NCI-H345 (cell line): ENCODE results near the gene IQCE.

ENCODE experiments used
- DNase-seq: peaks from one replicate; lab custom pipeline; 2025; lab: John Stamatoyannopoulos, UW

The IQCE gene

DNA sequence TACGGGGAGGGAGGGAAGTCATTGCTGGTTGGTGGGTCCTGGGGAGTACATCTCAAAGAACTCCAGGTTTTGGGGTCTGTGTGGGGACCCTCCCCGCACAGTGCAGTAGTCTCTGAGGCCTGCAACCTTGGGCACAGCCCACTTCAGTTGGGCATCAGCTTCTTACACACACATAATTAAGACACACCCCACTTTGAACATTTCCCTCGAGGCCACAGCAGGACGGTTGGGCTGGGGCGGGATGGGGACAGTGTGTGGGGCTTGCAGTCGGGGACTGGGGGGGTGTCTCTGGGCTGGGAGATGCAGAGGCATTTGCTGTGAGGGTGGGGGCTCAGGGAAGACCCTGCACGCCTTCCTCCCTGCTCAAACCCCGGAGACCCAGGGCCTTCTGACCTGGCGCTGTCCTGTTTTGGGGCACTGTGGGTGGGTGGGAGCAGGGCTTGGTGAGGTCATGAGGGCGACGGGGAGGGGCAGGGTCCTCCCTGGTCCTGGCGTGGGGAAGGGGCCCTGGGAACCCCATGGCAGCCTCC, 38.0 kb upstream of the IQCE start:
- DNase-seq, result peak; percentile 26

DNA sequence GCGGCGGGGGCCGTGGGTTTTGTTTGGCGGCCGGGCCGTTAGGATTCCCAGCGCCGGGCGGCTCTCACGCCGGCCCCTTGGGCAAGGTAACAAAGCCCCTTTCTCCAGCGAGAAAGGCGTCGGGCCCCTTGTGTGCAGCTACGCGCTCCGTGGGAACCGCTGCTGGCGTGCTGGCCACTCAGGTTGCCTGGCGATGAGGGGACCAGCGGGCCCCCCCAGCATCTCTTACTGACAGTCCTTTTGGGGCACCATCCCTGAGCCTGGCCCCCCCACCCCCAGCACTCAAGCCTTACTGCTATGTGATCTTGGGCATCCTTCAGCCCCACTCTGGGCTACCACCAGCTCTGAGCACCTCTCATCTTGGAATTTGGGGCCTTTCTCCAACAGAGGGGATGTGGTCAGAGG, 37.4 kb upstream of the IQCE start:
- no peak for DNase-seq

DNA sequence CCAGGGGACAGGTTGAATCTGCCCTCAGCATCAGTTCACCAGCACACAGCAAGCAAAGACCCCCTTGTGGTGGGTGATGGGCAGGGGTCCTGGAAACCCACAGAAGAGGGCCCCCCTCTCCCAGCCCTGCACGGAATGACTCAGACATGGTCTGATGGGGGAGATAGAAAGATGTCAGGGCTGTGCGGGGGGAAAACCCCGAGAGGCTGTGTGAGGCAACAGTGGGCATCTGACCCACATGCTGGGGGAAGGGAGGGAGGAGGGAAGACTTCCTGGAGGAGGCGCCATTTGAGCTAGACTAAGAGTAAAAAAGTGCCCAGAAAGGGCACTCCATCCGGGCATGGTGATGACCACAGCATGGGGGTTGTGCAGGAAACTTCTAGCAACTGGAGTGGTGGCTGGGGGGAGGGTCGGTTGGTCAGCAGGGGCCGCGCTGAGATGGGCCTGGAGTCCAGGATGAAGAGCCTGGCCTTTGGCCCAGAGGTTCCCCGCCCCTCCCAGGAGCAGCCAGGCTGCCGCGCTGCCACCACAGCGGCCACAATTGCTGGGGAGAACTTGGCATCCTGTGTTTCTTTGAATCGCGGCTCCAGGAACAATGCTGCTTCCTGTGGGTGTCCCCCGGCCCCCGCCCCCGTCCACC, 36.7 kb upstream of the IQCE start:
- DNase-seq, result peak; percentile 22

DNA sequence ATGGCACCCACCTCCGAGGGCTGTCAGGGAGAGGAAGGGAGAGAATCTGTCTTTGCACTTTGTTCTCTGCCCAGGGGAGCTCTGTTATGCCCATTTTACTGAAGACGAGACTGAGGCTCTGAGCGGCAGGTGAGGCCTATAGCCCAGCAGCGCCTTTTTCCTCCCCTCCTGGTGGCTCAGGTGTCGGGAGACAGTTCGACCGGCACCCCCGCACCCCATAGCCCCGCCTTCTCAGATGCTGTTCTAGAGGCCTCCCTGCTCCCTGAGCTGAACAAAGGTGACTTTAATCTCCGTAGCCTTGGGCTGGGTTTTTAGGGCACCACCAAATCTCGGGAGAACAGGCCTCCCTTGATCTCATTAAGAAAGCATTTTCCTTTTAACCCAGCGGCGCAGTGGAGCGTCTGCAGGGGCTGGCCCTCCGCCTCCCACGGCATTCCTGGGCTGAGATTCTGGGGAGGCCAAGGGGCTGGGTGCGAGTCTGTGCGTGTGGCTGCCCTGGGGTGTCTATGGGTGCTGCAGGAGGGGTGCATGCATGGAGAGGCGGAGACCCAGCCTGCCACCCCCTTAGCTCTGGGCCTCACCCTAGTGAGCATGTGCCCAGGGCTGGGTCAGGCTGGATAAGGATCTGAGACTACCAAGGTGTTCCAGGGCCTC, 35.9 kb upstream of the IQCE start:
- peak; percentile 52 for DNase-seq

DNA sequence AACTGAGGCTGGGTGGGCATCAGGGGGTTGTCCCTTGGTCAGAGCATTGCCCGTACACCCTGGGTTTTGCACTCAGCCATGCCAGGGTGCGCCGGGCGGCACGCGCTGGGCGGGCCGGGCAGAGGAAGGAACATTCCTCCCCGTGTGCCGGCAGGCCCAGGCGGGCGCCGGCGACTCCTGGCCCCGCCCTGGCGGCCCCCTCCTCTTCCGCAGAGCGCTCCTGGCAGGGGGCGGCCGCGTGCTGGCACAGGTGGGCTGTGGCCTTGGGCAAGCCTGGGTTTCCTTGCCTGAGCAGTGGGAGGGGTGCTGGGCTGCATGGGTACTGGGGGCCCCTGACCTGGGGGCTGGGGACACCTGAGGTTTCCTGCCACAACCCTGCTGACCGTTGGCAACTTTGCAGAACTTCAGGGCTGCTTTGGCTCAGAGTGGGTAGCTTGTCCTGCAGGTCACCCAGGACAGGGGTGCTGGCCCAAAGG, 35.3 kb upstream of the IQCE start:
- DNase-seq, result peak; percentile 91

DNA sequence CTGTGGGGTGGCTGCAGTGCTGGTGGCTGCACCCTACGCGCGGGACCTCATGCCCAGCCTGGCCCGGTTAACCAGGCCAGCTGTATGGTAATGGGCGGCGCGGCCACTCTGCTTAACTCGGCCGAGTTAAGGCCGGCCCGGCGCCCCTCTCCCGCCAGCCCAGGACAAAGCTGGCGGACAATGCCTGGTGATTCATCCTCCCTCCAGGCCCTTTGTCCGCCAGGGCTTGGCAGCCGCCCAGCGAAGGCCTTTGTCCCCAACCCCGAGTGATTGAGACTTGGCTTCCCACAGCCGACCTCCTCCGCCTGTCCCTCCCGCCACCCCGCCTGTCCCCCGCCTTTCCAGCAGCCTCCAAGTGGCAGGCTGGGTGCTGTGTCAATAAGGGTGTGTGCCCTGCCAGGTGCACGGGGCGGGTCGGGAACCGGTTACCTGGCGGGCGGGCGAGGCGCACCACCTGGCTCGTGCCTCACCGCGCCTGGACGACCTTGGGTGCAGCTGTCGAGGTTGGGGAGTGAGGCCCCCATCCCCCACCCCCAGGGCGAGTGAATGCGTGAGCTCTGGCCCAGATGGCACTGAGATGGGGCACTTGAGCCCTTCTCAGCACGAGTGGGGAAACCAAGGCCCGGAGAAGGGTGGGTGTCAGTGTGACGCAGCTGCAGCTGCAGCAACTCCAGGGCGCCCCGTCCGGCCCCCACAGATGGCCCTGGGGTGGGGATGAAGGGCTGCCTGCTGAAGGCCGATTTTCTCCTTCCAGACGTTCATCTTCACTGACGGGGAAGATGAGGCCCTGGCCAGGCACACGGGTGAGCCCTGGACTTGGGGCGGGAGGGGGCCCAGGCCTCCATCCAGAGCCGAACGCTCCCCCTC, 34.6 kb upstream of the IQCE start:
- peak; percentile 98 for DNase-seq

DNA sequence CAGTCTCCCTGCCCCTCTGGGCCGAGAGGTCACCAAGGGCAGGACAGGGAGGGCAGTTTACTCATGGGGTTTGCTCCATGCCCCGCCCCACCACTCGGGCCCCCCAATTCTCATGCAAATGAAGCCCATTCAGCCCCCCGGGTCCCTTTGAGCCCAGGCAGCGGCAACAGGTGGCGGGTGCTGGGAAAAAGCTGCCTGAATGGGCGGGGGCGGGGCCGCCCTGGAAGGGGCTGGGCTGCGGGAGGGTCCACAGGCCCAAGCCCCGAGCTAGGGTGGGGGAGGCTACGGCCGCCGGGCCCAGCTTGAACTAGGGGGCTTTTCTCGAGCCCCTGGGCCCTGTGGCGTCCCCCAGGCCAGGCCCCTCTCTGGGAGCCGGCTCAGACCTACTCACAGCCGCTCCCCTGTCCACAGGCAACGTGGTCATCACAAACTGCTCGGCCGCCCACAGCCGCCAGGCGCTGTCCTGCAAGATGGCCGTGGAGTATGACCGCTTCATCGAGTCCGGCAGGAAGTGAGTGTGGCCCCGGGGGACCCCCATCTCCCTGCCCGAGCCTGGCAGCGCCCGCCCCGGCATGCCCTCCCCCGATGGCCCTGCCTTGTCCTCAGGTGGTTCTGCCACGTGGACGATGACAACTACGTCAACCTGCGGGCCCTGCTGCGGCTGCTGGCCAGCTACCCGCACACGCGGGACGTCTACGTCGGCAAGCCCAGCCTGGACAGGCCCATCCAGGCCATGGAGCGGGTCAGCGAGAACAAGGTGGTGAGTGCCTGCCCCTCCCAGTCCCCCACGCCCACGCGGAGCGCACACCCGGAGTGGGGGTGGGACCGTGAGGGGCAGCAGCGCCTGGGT, 33.7 kb upstream of the IQCE start:
- peak; percentile 66 for DNase-seq

DNA sequence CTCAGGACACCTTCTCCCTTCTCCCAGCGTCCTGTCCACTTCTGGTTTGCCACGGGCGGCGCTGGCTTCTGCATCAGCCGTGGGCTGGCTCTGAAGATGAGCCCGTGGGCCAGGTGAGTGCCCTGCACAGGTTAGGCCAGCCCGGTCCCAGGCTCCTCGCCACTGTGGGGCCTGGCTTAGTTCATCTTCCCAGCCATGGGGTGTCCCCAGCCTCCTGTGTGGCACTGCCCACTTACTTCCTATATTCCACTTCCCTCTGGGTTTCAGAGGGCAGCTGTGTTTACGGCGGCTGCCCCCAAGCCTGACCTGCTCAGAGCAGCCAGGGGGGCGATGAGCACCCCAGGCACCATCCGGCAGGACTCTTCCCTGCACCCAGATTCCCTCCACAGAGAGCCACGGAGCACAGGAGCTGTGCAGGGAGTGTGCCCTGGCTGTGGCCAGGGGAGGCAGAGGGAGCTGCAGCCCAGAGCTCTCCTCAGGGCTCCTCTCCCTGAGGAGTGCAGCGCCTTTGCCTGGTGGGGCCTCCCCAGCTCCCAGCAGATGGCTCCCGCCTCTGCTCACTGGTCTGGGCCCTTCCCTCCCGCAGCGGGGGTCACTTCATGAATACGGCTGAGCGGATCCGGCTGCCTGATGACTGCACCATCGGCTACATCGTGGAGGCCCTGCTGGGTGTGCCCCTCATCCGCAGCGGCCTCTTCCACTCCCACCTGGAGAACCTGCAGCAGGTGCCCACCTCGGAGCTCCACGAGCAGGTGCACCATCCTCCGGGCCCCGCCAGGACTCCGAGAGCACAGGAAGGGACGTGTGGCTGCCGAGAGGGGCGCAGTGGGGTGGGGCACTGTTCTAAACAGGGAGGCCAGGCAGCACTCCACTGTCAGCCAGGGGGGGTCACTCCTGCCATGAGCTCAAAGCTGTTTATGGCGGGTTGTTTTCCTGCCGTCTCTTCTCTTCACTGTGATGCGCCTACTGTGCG, 32.8 kb upstream of the IQCE start:
- peak; percentile 80 for DNase-seq

DNA sequence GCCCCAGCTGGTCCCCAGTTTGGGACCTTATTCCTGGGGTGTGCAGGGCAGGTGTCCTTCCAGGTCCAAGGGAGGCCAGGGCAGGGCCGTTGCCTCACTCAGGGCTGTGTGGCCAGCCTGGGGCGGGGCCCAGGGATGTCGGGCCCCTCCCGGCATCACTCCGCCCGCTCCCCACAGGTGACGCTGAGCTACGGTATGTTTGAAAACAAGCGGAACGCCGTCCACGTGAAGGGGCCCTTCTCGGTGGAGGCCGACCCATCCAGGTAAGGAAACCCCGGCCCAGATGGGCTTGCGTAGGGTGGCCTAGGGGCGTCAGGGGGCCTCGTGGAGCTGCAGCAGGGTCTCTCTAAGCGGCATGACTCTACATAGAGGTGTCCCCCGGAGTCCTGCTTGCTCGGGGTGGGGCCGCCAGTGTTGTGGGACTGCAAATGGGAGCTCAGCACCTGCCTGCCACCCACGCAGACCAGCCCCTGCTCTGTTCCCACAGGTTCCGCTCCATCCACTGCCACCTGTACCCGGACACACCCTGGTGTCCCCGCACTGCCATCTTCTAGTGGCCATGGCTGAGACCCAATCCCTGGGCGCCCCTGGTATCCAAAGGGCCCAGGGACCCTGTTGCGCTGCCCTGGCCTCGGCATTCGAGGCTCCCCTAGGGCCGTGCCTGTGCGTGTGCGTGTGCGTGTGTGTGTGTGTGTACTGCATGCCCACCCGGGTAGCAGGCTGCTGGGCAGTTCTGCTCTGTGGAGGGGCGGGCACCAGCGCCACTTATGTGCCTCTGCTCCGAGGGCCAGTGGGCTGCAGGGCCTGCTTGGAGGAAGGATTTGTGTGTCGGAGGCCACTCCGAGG, 31.9 kb upstream of the IQCE start:
- no peak for DNase-seq

DNA sequence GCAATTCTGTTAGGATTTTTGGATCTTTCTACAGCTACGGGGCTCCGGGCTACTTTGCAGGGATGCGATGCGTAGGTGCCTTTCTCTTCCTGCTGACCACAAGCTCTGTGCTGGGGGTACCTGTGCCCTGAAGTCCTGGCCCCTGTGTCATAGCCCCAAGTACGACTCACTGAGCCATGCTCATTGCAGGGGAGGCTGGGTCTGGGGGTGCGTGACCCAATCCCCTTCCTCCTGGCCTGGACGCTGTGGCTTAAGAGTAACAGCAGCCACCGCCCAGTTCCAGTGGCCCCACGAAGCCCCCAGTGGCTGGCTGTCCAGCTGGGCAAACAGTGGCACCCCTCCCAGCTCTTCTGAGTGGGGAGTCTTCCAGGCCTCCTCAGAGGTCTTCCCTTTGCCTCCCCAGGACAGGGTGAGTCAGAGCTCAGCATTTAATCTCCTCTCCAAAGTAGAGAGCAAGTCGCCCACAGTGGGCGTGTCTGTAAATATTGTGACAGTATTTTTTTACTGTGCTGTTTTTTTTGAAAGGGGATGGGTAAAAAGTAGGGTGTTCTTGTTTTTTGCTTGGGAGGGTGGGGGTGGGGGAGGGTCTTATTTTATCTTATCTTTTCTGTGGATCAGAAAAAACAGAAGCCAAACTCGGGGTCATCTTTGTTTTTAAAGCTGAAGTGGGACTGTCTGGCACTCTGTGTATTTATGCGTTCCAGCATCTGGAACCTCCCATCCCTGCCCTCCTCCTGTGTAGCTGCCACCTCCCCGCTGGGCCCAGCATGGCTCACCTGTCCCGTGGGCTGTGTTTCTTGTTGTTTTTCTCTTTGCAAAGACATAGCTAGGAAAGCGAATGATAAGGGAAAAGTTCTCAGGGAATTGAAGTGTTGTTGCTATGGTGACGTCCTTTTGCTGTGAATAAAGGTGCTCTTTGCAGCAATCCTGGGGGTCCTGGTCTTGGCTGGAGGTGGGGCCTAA, 31.0 kb upstream of the IQCE start:
- peak; percentile 89 for DNase-seq

DNA sequence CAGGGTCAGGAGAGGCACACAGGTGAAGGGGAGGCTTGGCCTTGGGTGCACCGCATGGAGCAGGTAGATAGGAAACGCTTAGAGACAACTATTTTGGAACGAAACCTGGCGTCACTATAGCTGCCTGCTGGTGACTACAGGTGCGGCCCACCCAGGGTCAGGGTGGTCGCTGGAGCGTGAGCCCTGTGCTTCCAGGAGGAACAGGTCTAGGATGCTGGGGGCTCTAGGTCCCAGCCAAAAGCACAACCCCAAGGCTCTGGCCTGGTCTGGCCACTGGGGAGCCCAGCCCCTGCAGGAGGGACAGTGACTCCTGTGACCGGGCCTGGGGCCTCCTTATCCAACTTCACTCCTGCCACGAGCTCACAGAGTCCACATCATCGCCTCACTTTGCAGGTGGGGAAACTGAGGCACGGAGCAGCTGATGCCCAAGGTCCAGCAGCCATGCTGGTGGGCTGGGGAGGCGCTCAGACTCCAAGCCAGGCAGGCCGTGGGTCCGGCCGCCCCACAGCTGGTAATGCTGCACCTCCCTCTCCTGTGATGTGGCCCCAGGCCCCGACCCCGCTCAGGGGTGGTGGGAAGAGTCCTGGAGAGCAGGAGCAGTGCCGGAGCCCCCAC, 30.2 kb upstream of the IQCE start:
- DNase-seq, result no peak

DNA sequence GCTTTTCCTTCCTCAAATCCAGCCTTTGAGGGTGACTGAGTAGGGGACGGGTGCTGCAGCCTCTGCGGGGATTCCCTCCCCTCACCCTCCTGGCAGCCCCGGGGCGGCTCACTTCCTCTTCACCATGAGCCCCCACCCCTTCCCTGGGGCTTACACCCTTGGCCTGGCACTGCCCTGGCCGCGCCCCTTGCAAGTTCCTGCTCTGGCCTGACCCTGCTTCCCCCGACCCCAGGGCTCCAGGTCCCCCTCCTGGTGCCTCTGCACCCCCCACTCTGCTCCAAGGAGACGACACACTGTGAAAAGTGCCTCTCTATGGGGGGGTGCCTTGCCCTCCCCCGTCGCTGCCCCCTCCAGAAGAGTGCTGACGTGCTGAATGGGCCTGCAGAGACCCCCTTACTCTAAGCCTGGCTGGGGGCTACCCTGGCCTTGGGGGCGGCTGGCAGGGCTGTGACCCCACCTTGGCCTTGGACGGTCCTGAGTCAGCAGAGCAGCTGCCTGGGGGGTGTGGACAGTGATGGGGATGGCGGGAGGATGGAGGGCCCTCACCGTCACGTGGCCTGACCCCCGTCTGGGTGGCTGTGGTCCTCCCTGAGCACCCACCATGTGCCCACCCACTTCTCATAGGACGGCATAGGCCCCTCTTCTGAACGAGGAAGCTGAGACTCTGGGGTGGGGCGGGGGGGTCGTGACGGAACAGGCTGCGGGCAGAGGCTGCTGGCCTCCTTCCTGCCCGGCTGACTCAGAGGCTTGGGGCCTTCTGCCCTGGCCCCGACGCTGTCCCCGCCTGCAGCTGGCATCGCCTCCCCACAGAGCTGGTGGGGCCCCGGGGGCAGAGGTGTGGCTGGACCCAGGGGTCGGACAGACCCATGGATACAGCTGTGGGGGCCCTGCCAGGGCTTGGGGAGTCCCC, 29.4 kb upstream of the IQCE start:
- DNase-seq, result no peak

DNA sequence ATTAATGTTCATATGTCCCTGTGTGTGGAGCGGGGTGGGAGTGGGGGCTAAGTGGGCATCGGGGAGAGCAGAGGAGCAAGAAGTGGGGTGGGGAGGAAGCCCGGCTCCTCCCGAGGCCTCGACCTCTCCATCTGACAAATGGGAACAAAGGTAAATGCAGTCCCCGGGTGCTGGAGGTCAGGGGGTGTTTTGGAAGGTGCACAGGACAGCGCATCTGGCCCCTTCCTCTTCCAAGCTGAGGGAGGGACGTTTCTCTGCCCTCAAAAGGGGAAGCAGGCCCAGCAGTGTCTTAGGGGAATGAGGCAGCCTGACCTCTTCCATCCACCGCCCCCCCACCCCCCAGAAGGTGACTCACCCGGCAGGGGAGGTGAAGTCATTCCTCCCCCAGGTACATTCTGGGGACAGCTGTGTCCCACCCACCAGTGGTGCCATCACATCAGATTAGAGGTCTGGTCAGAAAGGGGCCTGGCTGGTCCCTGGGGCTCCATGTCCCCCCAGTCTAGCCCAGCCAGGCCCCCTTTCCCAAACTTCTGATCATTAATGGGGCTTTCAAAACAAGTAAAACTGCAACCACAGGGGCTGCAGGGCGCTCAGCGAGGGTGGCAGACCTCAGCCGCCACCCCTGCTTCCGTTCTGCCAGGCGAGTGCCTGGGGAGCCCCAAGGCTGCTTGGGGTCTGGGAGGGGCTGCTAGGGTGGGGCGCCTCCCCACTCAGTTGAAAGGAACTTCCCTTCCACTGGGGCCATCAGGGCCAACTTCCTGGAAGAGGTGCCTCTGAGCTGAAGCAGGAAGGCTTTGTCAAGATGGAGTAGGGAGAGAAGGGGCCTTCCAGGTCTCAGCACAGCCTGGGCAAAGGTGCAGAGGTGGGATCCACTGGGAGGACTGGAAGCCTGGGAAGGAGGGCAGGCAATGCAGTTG, 28.4 kb upstream of the IQCE start:
- DNase-seq, result peak; percentile 67

DNA sequence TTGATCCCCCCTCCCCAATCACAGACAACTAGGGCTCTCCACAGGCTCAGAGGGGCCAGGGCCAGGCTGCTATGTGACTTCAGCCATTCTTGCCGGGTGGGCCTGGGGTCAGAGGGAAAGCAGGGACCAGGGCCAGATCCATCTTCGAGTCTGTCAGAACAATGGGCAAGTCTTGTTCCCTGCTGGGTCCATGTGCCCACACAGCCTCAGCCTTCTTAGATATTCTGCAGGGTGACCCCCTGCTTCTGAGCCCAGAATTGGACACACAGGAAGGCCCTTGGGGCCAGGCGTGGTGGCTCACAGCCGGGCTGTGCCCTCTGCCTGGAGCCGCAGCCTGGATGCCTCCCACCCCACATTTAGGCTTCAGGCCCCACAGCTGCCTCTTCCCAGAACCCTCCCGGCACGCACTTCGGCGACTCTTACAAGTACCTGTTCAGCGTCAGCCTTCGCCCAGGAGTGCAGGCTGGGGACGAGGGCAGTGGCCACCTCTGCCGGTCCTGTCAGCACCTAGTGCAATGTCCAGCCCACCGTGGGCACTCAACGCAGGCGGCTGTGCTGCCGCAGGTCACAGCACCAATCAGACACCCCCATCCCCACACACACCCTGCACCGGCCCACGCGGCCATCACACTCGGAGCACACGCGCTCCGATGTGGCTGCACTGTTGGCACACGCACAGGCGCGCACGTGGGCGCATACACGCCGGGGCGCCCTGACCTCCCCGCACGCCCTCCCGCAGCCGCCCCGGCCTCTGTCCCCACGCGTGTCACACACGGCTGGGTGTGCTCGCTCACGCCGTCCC, 27.6 kb upstream of the IQCE start:
- DNase-seq, result peak; percentile 67

DNA sequence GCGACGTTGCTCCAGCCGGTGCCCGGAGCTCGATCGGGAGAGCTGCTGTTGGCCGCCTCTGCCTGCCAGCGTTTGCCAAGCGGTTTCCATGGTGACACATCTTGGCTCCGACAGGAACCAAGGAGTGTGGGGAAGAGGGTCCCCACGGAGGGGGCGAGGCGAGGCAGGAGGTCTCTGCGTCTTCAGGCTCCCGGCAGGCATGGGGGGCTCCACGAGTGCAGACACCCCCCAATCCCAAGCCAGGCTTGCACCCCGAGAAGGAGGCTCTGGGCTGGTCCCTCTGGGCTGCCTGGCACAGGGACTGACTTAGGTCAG, 27.0 kb upstream of the IQCE start:
- peak; percentile 63 for DNase-seq
